Fibroblast of lung (primary cell): ENCODE measurements around the gene HENMT1.

Source experiments
- EZH2 ChIP-seq: IDR thresholded peaks from 2 replicates; pipeline ENCODE4 v1.5.1; 2012; ENCODE audit warnings: low read length, control low read depth, mild to moderate bottlenecking; ENCODE audit errors: missing control alignments
- TF ChIP-seq, protein P1 (sequence below), 2 donors: IDR thresholded peaks in 1 of 2; conservative IDR thresholded peaks in 1 of 2; 1 replicate in 1 of 2; 2 replicates in 1 of 2; pipeline ENCODE4 v1.5.1; 2011 to 2012; ENCODE audit warnings: low read length in 2 of 2, control low read depth in 1 of 2, inconsistent platforms in 1 of 2, low read depth in 1 of 2, mild to moderate bottlenecking in 1 of 2

GRCh38 chr1:108601708-108602410 is 59.0 kb downstream of the HENMT1 start:
- TF ChIP-seq EZH2: no peak
- TF ChIP-seq, protein P1, sequence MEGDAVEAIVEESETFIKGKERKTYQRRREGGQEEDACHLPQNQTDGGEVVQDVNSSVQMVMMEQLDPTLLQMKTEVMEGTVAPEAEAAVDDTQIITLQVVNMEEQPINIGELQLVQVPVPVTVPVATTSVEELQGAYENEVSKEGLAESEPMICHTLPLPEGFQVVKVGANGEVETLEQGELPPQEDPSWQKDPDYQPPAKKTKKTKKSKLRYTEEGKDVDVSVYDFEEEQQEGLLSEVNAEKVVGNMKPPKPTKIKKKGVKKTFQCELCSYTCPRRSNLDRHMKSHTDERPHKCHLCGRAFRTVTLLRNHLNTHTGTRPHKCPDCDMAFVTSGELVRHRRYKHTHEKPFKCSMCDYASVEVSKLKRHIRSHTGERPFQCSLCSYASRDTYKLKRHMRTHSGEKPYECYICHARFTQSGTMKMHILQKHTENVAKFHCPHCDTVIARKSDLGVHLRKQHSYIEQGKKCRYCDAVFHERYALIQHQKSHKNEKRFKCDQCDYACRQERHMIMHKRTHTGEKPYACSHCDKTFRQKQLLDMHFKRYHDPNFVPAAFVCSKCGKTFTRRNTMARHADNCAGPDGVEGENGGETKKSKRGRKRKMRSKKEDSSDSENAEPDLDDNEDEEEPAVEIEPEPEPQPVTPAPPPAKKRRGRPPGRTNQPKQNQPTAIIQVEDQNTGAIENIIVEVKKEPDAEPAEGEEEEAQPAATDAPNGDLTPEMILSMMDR (conservative IDR thresholded peaks at IDR 0.05 in 1 of 2, IDR thresholded peaks at IDR 0.05 in 1 of 2; ENCODE audit: low read depth in 1 of 2, low read length in 2 of 2): no peak
